Neural cell (in vitro differentiated cells): ENCODE measurements around the gene RAB6A.

Experiments used
- CTCF ChIP-seq: fragments of 450-650 bp; IDR thresholded peaks from 2 replicates; pipeline ENCODE4 v1.5.1; 2014; ENCODE audit warnings: antibody characterized with exemption, mild to moderate bottlenecking, moderate library complexity; ENCODE audit not compliant: poor library complexity, severe bottlenecking
- EZH2 ChIP-seq: fragments of 200-600, 300-800 bp; shearing (Covaris generic), sonication (generic); IDR thresholded peaks from 2 replicates; pipeline ENCODE4 v1.6.1; 2014; ENCODE audit warnings: antibody characterized with exemption, low read length, borderline replicate concordance, mild to moderate bottlenecking; ENCODE audit not compliant: insufficient read depth, poor library complexity, severe bottlenecking
- POLR2AphosphoS5 ChIP-seq: IDR thresholded peaks from 2 replicates; pipeline ENCODE4 v1.6.1; 2012
- SMC3 ChIP-seq: fragments of 450-650 bp; conservative IDR thresholded peaks from 2 replicates; pipeline ENCODE4 v1.6.1; 2014; ENCODE audit warnings: antibody characterized with exemption, mild to moderate bottlenecking, moderate library complexity; ENCODE audit not compliant: poor library complexity
- TAF1 ChIP-seq: IDR thresholded peaks from 2 replicates; pipeline ENCODE4 v1.6.1; 2012; ENCODE audit warnings: low read depth

- TF ChIP-seq CTCF, result peak; percentile 41
- TF ChIP-seq TAF1, result peak; percentile 98
- peak; percentile 68 for TF ChIP-seq SMC3
- TF ChIP-seq EZH2, result no peak
- TF ChIP-seq POLR2AphosphoS5, result peak; percentile 95
Observed at GRCh38 chr11:73787643-73788558, 27.0 kb upstream of the RAB6A start, which contains the start of gene MRPL48.
